Fibroblast of upper back skin (primary cell): Measurements from ENCODE around the gene PON1.
A peak's percentile ranks its signal among the peaks of the same experiment; 100 is the strongest.

Experiments used
- DNase-seq: peaks from one replicate; pipeline ENCODE4 v3.0.0-alpha.2; 2013

Gene PON1

DNA sequence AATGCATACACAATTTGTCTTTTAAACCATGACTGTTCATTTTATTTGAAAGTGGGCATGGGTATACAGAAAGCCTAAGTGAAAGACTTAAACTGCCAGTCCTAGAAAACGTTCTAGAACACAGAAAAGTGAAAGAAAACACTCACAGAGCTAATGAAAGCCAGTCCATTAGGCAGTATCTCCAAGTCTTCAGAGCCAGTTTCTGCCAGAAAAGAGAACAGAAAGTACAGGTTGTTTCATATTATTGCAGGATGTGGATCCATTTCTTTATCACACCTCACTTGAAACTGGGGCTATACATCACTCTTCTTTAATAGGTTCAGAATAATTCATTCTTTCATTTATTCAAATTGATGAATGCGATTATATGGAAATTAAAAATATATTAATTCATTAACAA is 7.7 kb downstream of the PON1 start:
- no peak for DNase-seq

DNA sequence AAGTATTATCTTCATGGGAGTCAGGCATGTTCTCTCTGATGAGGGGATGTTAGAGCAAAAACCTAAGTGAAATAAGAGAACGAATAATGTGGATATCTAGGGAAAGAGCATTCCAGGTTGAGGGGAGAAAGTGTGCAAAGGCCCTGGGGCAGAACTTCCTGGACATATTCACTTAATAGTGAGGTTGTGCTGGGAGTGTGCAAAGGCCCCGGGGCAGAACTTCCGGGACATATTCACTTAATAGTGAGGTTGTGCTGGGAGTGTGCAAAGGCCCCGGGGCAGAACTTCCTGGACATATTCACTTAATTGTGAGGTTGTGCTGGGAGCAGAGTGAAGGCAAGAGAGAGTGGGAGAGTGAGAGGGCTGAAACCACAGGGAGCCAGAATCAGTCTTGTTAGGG is 11.8 kb downstream of the PON1 start:
- no peak for DNase-seq

DNA sequence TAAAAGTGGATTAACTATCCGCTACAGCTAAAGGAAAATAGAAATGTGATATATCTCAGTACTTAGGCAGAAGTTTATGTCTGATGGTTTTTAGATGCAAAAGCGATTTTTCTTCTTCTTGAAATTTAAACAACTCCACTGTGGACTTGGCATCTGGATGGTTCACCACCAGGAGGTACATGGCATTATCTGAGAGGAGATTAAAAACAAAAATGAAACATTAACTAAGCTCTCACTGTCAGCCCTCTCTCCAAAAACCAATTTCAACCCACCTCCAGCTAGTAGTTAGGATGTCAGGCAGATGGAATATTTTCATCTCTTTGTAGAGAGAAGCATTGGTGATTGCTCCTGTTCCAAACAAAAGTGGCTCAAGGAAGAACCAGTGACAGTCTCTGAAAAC is 12.9 kb downstream of the PON1 start:
- DNase-seq, result no peak

DNA sequence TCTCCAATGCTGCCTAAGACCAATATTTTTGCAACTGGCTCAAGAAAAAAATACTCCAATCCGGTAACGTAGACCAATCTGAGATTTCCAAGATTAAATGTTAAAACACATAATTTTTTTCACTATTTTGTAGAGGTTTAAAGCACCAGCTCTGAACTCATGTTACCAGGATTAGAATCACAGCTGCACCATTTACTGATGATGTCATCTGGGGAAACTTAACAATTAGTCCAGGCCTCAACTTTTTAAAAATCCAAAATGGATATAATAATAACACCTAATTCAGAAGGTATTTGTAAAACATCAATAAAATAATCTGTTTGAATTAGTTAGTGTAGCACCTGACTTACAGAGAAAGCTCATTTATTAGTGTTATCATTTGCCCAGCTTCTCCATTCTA is 14.4 kb downstream of the PON1 start:
- no peak for DNase-seq

DNA sequence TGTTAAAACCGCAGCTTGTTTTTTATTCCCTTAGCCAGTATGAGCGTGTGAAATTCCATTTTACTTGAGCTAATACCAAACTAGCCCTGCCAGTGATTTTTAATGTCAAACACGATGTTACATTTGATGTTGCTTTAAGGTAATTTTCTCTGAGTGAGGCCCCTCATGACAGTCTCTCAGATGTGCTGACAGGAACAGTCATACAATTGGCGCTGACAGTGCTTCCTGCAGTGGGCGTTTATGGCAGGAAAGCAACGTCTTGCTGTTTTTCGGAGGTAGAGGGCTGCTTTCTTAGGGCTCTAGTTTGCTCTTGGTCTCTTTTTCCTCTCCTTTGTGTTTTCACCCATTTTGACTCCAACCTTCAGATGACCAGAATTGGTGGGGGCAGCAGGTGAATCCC is 19.3 kb downstream of the PON1 start:
- DNase-seq, result no peak

DNA sequence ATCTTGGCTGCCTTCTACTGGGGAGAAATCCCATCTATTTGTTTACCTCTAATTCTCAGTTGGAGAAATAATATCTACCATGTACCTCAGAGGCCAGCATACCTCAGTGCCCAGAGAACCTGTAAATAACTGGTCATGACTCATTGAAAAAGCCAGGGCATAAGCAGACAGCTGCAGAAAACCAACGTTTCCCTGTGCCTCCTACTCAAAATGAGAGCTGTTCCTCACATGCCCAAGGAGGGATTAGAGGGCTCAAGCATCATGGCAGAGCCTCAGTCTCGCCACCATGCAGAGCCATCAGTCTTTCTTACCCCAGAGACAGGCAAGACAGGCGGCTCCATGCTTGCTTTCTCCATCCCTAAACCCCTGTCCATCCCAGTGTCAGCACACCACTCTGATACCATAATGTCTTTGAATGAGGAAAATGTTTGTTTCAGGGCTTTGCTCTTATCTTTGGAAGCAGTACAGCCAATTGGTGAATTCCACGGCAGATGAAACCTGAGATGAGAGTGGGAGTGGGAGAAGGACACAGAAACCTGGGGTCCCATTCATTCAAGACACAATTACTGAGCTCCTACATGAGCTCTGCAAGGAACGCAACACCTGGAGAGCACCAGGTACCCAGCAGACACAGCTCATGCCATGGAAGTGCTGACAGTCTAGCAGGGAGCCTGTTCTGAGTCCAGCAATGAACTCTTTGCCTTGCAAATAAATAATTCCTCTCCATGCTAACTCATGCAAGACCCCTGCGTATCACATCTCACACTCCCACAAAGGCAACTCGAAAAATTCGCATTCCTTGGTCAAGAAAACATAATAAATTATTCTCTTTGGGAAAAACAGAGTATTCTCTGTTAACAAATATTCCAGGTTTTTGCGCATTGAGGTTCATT is 21.1 kb downstream of the PON1 start:
- DNase-seq, result peak; percentile 14

DNA sequence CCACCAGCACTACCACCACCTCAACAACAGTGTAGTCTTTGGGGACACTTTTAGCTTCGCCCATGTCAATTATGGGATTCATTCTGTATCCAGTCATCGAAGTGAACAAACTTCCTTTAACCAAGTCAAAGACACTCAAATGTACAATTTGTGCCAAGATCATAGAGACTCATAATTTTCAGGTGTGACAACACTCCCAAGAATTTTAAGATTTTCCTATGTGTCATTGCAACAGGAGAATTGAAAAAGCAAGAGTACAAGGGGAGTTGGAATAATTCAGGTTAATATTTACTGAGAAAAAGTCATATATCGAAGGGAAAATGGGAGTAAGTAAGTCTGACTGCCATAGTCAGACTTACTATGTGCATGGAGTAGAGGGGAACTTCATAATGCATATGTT is 26.2 kb downstream of the PON1 start:
- no peak for DNase-seq

DNA sequence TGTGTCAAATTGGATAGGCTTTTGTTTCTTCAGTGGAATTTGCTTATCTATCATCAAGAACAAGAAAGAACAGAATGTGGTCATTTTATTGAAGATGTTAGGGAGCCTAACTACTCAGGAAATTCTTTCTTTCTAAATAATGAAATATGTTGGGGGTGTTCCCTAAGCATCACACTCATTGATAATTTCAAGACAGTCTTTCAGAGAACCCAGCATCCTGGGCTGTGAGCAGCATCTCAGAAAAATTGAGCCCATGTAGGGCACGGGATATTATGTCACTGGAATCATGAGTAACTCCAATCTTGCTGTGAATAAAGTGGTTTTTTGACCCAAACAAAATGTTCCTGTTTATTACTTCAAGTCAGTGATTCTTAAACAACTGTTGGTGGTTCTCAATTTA is 27.3 kb downstream of the PON1 start:
- no peak for DNase-seq

DNA sequence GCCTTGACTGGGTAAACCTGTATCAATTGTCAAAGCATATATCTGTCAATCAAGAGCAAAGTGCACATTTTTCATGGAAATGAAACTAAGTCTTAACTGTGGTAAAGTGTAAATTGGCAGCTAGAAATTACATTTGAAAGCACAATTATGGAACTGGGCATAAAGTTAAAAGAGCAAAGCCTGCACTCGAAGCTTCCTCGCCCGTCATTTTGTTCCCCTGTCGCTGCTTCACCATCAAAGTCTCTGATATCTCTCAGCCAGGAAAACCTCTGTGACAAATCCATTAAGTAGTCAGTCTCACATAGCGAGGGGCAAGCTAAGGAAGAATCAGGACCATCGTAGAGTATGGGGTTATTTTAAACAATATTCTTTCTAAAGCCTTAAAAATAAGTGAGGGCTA is 27.9 kb downstream of the PON1 start:
- no peak for DNase-seq

DNA sequence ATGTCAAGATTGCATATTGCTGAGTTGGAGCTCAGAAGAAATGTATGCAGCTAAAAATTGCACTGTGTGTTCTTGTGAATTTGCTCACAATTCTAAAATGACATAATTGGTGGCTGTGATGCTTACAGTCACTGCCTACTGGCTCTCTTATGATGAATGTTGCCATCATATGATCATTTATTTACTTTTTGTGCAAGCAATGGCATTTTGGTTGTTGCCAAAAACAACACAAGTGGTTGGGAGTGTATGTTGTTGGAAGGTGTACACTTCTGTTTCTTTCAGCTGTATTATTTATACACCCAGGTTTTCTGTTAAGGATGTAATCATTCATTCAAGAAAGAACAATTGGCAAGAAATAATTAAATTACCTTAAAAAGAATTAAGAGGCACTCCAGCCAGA is 28.9 kb downstream of the PON1 start:
- DNase-seq, result no peak

DNA sequence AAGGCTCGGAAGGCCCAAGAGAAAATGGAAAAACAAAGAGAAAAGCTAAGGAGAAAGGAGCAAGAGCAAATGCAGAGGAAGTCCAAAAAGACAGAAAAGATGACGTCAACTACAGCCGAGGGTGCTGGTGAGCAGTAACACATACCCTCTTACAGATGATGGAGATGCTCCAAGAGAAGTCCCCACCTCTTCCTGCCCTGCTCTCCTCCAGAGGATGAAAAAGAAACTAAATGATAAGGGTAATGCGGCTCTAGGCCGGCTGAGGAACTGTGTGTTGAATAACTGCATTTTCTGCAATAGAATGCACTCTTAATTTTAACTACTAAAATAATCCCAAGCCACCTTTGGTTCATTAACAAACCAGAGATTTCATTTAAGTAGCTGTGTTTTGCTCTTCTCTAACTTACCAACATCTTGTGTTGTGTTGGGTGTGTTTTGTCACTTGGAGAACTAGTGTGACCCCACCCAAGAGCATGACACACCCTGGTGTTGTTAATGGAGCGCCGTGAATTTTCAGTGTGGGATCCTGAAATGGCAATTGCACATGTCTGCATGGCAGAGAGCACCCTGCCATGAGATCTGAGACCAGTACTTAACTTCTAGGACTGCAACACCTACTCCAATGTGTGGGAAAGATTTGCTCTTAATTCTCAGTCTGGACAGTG is 34.0 kb downstream of the PON1 start:
- no peak for DNase-seq

DNA sequence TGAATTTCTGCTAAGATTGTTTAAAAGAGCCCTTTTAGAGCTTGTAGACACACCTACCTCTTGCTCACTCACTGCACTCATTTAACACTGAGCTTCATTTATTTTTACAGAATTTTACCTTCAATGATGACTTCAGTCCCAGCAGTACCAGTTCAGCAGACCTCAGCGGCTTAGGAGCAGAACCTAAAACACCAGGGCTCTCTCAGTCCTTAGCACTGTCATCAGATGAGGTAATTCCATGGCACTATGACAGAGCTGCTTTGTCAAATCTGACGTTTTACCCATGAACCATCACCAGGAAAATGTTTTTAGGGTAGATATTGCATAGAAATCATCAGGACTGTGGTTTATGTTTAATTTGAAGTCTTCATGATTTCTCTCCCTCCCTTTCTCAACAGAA is 38.2 kb downstream of the PON1 start:
- DNase-seq, result no peak

DNA sequence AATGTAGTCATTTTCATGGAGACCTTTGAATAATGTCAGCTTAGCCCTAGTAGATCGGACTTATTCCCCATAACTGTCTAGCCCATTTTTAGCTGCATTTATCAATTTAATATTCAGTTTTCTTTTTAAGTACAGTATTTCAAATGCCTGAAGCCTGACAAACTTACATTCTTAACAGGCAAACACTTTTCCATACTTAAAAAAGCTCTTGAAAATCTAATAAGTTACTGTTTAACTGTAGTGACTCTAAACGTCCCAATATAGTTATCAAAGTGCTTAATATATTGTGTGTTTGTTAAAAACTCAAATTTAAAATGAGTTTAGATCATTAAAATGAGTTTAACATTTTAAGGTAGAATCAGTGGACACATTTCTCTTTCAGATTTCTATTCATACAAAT is 44.9 kb downstream of the PON1 start:
- no peak for DNase-seq

DNA sequence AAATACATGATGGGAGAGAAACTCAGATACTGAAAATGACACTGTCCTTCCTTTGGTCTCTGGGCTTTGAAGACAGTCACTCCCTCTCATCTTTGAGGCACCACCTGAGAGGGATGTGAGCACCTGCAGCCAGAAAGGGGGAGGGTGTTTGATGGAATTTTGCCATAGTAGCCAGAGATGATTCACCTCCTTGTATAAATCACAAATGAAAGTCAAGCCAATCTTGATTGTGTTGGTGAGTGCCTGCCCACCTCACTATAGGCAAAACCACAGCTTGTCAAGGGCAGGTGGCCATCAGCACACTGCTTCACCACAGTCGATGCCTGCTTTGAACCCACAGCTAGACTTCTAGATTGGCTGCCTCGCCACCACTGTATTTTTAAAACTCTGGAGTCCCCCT is 48.2 kb downstream of the PON1 start:
- DNase-seq, result no peak

DNA sequence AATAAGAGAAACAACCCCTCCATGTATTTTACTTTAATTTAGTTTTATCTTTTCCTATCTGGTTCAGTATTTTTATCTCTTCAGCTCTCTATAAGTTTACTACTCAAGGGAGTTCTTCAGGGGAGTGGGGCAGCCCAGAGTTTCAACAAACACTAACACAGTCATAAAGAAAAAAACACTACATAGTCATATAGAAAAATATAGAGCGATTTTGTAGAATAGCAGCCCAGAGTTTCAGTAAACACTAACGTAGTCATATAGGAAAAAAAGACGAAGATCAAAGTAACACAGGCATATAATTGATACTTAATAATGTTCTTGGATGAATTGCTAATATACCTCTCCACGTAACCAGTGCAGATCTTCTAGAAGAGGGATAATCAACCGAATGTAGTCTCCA is 54.7 kb downstream of the PON1 start:
- DNase-seq, result no peak

DNA sequence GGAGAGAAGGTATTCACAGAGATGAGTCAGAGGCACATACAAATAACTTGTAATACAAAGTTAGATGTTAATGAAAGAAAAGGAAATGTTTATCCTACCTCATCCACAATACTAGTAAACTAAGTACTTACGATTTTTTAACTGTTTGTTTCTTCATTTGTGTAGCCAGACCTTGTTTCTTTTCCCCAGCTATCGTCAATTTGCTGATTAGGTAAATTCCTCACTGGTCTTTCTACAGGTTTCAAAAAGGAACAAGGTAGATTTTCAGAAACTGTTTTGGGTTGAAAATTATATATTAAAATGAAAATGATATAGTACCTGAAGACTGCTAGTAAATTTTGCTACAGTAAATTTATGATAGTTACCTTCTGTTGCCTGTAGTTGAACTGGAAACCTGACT is 56.6 kb downstream of the PON1 start:
- no peak for DNase-seq

DNA sequence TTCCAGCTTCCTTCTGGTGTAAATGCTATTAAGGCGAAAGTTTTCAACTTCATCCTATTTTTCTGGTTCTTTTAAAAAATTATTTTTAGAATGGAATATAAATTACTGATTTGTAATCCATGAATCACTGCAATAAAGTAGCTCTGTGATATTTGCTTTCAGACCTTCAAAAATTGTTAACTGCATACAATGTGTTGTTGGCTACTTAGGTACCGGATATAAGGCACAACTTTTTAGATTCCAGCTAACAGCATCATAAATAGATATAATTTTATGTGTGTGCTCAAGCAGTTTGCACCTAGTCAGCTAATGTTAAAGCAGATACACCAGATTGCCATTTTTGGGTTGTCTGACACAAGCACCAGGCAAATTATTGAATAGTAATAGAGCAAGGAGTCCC is 58.7 kb downstream of the PON1 start:
- no peak for DNase-seq

DNA sequence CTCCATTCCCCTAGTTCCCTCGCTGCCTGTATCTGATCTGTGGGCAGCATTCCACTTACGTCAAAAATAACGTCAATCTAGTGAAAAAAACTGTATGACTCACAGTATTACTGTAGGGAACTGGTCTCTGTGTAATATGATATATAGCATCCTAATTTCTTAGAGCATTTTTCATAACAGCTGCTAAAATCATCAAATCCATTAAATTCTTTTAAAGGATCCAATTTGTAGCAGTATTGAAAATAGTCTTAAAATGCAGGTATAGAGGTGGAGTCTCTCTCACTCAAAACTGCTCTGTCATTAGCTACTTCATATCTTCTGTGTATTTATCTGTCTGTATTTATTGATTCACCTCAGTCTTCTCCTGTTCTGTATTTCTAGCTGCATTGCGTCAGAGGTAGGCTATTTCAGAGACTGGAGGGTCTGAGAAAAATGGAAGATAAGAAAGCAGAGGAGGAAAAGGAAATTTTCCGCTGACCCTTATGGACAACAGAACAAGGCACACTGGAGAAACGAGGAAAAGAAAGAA is 59.9 kb downstream of the PON1 start:
- peak; percentile 78 for DNase-seq

DNA sequence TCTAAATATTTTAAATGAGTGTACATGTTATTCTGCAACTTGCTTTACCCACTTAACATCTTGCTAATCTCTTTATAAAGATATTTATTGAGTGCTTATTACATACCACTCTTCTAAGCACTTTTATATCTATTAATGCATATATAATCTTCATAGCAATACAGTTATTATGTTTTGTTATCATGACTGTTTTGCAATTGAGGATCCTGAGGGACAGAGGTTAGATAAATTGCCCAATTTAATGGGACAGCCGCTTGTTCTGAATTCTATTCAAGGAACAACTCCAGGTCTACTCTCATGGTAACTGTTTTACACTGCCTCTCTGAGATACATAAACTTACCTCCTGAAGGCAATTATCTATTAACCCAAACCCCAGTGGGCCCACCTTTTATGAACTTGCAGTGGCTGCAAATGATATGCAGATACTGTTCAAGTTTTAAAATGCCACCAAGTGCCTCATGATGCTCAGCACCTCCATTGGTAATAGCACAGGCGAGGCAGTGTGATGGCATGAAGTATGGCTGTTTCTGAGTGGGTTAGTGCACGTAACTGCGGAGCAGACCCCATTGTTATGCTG is 60.5 kb downstream of the PON1 start:
- DNase-seq, result no peak

DNA sequence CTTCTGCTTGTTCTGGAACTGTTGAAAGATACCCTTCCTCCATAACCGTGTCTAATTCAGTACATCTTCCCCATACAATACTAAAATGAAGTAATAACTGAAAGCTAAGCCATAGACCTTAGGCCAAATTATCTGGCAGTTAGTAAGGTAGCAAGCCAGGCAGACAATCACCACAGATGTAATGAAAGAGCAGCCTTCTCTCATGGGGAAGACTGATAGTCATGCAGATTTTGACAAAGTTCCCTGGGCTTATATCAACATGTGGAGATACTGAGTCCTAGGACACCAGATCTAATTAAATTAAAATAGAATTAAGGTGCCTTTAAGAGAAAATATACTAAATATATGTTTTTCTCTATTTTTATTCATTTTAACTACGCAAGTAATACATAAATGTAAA is 61.5 kb downstream of the PON1 start:
- DNase-seq, result no peak

DNA sequence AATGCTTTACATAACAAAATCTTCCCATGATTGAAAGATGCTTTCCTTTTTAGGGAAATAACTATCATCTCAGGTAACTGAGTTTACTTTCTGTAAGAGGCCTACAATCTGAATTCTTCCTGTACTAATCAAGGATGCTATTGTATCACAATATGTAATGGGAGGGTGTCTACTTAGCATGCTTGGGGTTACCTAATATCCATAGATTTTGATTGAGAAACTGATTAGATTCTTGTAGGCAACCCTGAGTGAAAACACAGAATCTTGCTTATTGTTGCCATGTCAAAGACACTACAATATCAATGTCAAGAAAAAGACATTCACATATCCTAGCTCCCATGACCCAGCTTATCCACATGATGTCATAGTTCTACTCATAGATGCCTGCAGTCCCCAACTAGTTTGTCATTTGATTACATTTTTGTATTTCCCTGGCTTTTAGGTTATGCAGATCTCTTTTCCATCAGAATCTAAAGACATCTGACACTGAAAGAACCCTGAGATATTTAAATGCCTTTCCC is 62.4 kb downstream of the PON1 start:
- DNase-seq, result no peak

DNA sequence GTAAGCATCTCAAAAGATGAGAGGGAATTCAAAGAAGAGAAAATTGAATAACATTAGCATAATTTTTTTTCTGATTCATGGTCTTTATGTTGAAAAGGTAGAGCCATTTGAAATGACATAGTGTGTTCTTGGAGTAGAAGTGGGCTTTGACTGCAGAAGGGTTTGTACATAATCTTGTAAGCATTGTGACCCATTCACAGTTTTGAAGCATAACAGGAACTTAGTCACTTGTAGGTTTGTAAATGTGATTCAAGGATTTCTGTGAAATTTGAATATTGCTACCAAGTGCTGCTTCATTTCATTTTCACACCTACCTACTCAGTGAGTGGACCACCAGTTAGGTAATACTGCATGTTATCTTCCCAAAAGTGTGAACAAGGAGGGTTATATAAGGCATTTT is 68.6 kb downstream of the PON1 start:
- no peak for DNase-seq

DNA sequence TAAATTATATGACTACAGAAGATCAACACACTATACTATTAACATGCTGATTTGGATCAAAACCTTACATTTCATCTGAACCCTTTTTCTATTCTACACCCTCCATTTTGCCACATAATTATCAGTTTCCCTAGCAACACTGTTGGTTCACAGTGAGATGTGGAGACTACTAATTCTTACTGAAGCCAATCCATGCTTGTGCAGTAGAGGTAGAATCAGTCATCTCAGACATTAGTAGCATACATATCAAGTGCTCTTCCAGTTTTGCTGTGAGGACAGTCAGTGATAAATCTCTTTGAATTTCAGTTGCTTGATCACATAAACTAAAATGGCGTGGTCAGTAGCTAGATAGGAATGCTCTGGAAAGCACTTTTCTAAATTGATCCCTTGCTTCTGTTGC is 70.3 kb downstream of the PON1 start:
- DNase-seq, result no peak

DNA sequence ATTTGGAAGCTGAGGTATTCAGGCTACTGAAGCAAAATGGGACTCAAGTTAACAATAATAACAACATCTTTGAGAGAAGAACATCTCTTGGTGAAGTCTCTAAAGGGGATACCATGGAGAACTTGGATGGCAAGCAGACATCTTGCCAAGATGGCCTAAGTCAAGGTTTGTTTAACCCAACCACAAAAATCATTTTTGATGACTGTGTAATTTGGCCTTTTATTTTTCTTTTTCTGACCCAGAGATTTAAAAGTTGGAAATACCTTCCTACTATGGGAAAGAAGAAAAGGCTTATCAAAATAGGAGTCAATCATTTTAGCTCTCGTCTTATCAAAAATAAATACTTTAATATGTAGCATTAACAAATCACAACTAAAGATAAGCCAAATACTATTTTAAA is 72.4 kb downstream of the PON1 start:
- no peak for DNase-seq
